ENCODE measurements around the gene TSPAN32.

The TSPAN32 gene

GRCh38 chr11:2298795-2299761 lies 2.7 kb upstream of the TSPAN32 start:
- peak; percentile 35 for DNase-seq (ENCODE audit: extremely low spot score)
- ChIA-PET POLR2A (no interaction called here), CTCF (interaction anchor here (1.2 to 1.8 kb wide), 3 partner anchors 99 to 135 kb away, joined by 3 to 7 read pairs (median 6); no protein-coding TSS in a partner anchor)
- TF ChIP-seq LEF1 (IDR thresholded peaks at IDR 0.05; ENCODE audit: borderline replicate concordance): no peak
- TF ChIP-seq TARDBP (IDR thresholded peaks at IDR 0.05): no peak
- no peak for TF ChIP-seq FOXM1 (IDR thresholded peaks at IDR 0.05; ENCODE audit: borderline replicate concordance)
- TF ChIP-seq NFRKB (IDR thresholded peaks at IDR 0.05): no peak
- no peak for TF ChIP-seq SP1 (IDR thresholded peaks at IDR 0.05)
- no peak for TF ChIP-seq ZNF384 (IDR thresholded peaks at IDR 0.05)
- TF ChIP-seq FOXA1 (IDR thresholded peaks at IDR 0.05): no peak
- no peak for TF ChIP-seq CTBP1 (IDR thresholded peaks at IDR 0.05; ENCODE audit: borderline replicate concordance)
- TF ChIP-seq PKNOX1 (IDR thresholded peaks at IDR 0.05): no peak

GRCh38 chr11:2299773-2300172 lies 2.0 kb upstream of the TSPAN32 start:
- ChIA-PET CTCF (interaction anchor here (1.2 to 1.8 kb wide), 3 partner anchors 100 to 136 kb away, joined by 3 to 7 read pairs (median 6); no protein-coding TSS in a partner anchor), POLR2A (no interaction called here)
- no peak for DNase-seq (ENCODE audit: extremely low spot score)
- no peak for TF ChIP-seq NFRKB (IDR thresholded peaks at IDR 0.05)
- TF ChIP-seq TARDBP (IDR thresholded peaks at IDR 0.05): no peak
- TF ChIP-seq ELF4 (IDR thresholded peaks at IDR 0.05): no peak
- TF ChIP-seq L3MBTL2 (conservative IDR thresholded peaks at IDR 0.05): no peak
- no peak for TF ChIP-seq FOXA1 (IDR thresholded peaks at IDR 0.05)
- no peak for TF ChIP-seq ARNT (IDR thresholded peaks at IDR 0.05)
- no peak for TF ChIP-seq BHLHE40 (IDR thresholded peaks at IDR 0.05; ENCODE audit: borderline replicate concordance)
- TF ChIP-seq SP1 (IDR thresholded peaks at IDR 0.05): no peak
- no peak for TF ChIP-seq PKNOX1 (IDR thresholded peaks at IDR 0.05)
- TF ChIP-seq ZNF384 (IDR thresholded peaks at IDR 0.05): no peak
- no peak for TF ChIP-seq CTBP1 (IDR thresholded peaks at IDR 0.05; ENCODE audit: borderline replicate concordance)

- POLR2A ChIA-PET: no interaction called here
- TF ChIP-seq FOXM1 (IDR thresholded peaks at IDR 0.05; ENCODE audit: borderline replicate concordance): no peak
- no peak for DNase-seq (ENCODE audit: extremely low spot score)
- CTCF ChIA-PET: interaction anchor here (1.8 kb wide), 1 partner anchor 101 kb away, joined by 7 read pairs; no protein-coding TSS in a partner anchor
Observed at GRCh38 chr11:2300290-2300935, 1.4 kb upstream of the TSPAN32 start.

- ChIA-PET CTCF (interaction anchor here (1.9 kb wide), 1 partner anchor 119 kb away, joined by 10 read pairs; no protein-coding TSS in a partner anchor), POLR2A (no interaction called here)
- TF ChIP-seq ELF4 (IDR thresholded peaks at IDR 0.05) (no peak), HDGF (IDR thresholded peaks at IDR 0.05; ENCODE audit: borderline replicate concordance) (no peak), SUZ12 (IDR thresholded peaks at IDR 0.05) (no peak), SP1 (IDR thresholded peaks at IDR 0.05) (no peak), ARNT (IDR thresholded peaks at IDR 0.05) (no peak), CTBP1 (IDR thresholded peaks at IDR 0.05; ENCODE audit: borderline replicate concordance) (no peak), L3MBTL2 (conservative IDR thresholded peaks at IDR 0.05) (no peak), FOXA1 (IDR thresholded peaks at IDR 0.05) (no peak), TARDBP (IDR thresholded peaks at IDR 0.05) (no peak), BHLHE40 (IDR thresholded peaks at IDR 0.05; ENCODE audit: borderline replicate concordance) (no peak), PKNOX1 (IDR thresholded peaks at IDR 0.05) (no peak), LEF1 (IDR thresholded peaks at IDR 0.05; ENCODE audit: borderline replicate concordance) (no peak)
- no peak for DNase-seq (ENCODE audit: extremely low spot score)
Observed at GRCh38 chr11:2300936-2301630, 730 bp upstream of the TSPAN32 start.

GRCh38 chr11:2302306-2302895 lies 588 bp downstream of the TSPAN32 start:
- no peak for TF ChIP-seq ZNF384 (IDR thresholded peaks at IDR 0.05)
- no peak for TF ChIP-seq FOXM1 (IDR thresholded peaks at IDR 0.05; ENCODE audit: borderline replicate concordance)
- TF ChIP-seq ELF4 (IDR thresholded peaks at IDR 0.05): no peak
- TF ChIP-seq BHLHE40 (IDR thresholded peaks at IDR 0.05; ENCODE audit: borderline replicate concordance): no peak
- TF ChIP-seq TARDBP (IDR thresholded peaks at IDR 0.05): no peak
- TF ChIP-seq ARNT (IDR thresholded peaks at IDR 0.05): no peak
- no peak for TF ChIP-seq PKNOX1 (IDR thresholded peaks at IDR 0.05)
- TF ChIP-seq SUZ12 (IDR thresholded peaks at IDR 0.05): no peak
- DNase-seq (ENCODE audit: extremely low spot score): no peak
- ChIA-PET POLR2A (no interaction called here), CTCF (interaction anchor here (1.9 kb wide), 1 partner anchor 118 kb away, joined by 10 read pairs; no protein-coding TSS in a partner anchor)
